ENCODE data around the gene HSD17B2.

DNA sequence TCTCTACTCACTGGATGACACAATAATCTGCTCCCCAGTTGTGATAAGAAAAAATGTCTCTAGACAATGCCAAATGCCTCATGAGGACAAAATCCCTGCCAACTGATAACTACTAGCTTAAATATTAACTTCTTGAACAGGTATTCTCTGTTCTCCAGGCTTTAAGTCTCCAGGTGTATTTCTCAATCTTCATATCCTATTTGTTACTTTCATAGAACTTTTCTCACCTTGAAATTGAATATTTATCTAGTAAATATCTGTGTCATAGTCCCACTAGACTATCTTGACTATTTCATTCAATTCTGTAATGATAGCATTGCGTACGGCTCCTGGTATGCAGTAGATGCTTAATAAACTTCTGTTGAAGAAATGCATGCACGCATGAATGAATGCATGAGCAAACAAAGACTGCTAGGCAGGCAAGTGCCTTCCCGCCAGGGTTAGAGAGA is 15.9 kb downstream of the HSD17B2 start:
- no peak for TF ChIP-seq CTCF (IDR thresholded peaks at IDR 0.05)
- no peak for TF ChIP-seq POLR2A (IDR thresholded peaks at IDR 0.05)
- TF ChIP-seq EP300 (IDR thresholded peaks at IDR 0.05) = no peak

All from tibial nerve (tissue), 4 donors.